H1 (cell line): Measurements from ENCODE around the gene SPDYC. TPM values are rescaled to one million over a fixed set of nuclear protein-coding genes. Genes with fewer than 3 reads are reported as not detected.

ENCODE experiments used
- CTCF ChIA-PET: fragments of 300-600 bp; sonication (Branson Sonifier 250); formaldehyde crosslinking; loops from one replicate; lab custom pipeline; 2021; ENCODE audit not compliant: partially characterized antibody; lab: Charles Lee
- POLR2A ChIA-PET: fragments of 300-600 bp; sonication (Branson Sonifier 250); formaldehyde crosslinking; loops from one replicate; lab custom pipeline; 2021; ENCODE audit warnings: inconsistent platforms; ENCODE audit not compliant: partially characterized antibody; lab: Charles Lee
- DNase-seq, 2 experiments: peaks; one replicate each; pipeline versions ENCODE4 v3.0.0 to v3.0.0-alpha.2; 2010 to 2022; ENCODE audit warnings: low spot score in 2 of 2, low read depth in 1 of 2, mixed read lengths in 1 of 2
- FAIRE-seq: peaks from 2 replicates; lab custom pipeline; 2011; peaks lifted over from hg19 to GRCh38; lab: Jason Lieb, UNC
- H2AFZ ChIP-seq: 2 replicates; pipeline ENCODE4 v1.8.1; 2012; ENCODE audit warnings: low read length, inconsistent platforms
- H2AK5ac ChIP-seq: 2 replicates; pipeline ENCODE4 v1.6.1; 2013; ENCODE audit warnings: low read depth, low read length
- H2BK120ac ChIP-seq: replicated peaks from 2 replicates; pipeline ENCODE3; 2013; ENCODE audit warnings: low read depth, low read length, inconsistent platforms
- H2BK12ac ChIP-seq: 2 replicates; pipeline ENCODE4 v1.6.1; 2013; ENCODE audit warnings: low read depth, low read length
- H2BK15ac ChIP-seq: 2 replicates; pipeline ENCODE4 v1.6.1; 2013; ENCODE audit warnings: low read length
- H2BK20ac ChIP-seq: 2 replicates; pipeline ENCODE4 v1.6.1; 2013; ENCODE audit warnings: low read length
- H2BK5ac ChIP-seq: 2 replicates; pipeline ENCODE4 v1.6.1; 2013; ENCODE audit warnings: low read depth, low read length
- H3K14ac ChIP-seq: 2 replicates; pipeline ENCODE4 v1.6.1; 2013; ENCODE audit warnings: inconsistent platforms; ENCODE audit not compliant: insufficient read length
- H3K18ac ChIP-seq: 2 replicates; pipeline ENCODE4 v1.6.1; 2013; ENCODE audit warnings: low read length; ENCODE audit errors: extremely low read depth
- H3K23ac ChIP-seq: 2 replicates; pipeline ENCODE4 v1.6.1; 2013; ENCODE audit warnings: inconsistent platforms; ENCODE audit not compliant: insufficient read length
- H3K23me2 ChIP-seq: 2 replicates; pipeline ENCODE4 v1.6.1; 2013; ENCODE audit warnings: low read depth, low read length
- H3K27ac ChIP-seq: 2 replicates; pipeline ENCODE4 v1.6.1; 2011; ENCODE audit warnings: low read depth, low read length, inconsistent platforms
- H3K27me3 ChIP-seq, 4 experiments: replicated peaks in 1 of 4; 1 replicate in 1 of 4; 2 replicates in 3 of 4; pipeline versions ENCODE4 v1.6.1 to v1.8.1; 2011 to 2013; ENCODE audit warnings: low read length in 3 of 4, mild to moderate bottlenecking in 3 of 4, inconsistent platforms in 2 of 4, mixed read lengths in 2 of 4, moderate library complexity in 1 of 4; ENCODE audit not compliant: control insufficient read depth in 3 of 4, insufficient read depth in 3 of 4; ENCODE audit errors: extremely low read depth in 1 of 4
- H3K36me3 ChIP-seq, 4 experiments: 2 replicates each; pipeline versions ENCODE4 v1.6.1 to v1.8.1; 2011 to 2013; ENCODE audit warnings: mild to moderate bottlenecking in 4 of 4, low read length in 3 of 4, moderate library complexity in 2 of 4, control low read depth in 1 of 4, inconsistent platforms in 1 of 4; ENCODE audit not compliant: insufficient read depth in 4 of 4, control insufficient read depth in 2 of 4
- H3K4ac ChIP-seq: replicated peaks from 2 replicates; pipeline ENCODE3; 2013; ENCODE audit warnings: low read length, low read depth, mixed read lengths, inconsistent platforms; ENCODE audit not compliant: insufficient read length
- H3K4me1 ChIP-seq, 4 experiments: replicated peaks in 1 of 4; 1 replicate in 1 of 4; 2 replicates in 3 of 4; pipeline versions ENCODE4 v1.6.1 to v1.8.1; 2011 to 2013; ENCODE audit warnings: low read length in 3 of 4, inconsistent platforms in 2 of 4, mixed read lengths in 1 of 4; ENCODE audit not compliant: insufficient read depth in 4 of 4, control insufficient read depth in 3 of 4
- H3K4me2 ChIP-seq, 2 experiments: 2 replicates each; pipeline versions ENCODE4 v1.6.1 to v1.8.1; 2011 to 2013; ENCODE audit warnings: low read depth in 2 of 2, low read length in 2 of 2, control low read depth in 1 of 2, inconsistent platforms in 1 of 2, mild to moderate bottlenecking in 1 of 2; ENCODE audit not compliant: insufficient read depth in 1 of 2
- H3K4me3 ChIP-seq, 4 experiments: fragments of 200-600, 300-600 bp in 1 of 4; sonication (generic), shearing (Covaris generic), sonication (Bioruptor Twin) in 1 of 4; 2 replicates each; pipeline versions ENCODE4 v1.5.1 to v1.8.1; 2011 to 2016; ENCODE audit warnings: low read length in 4 of 4, low read depth in 3 of 4, control low read depth in 2 of 4, inconsistent platforms in 2 of 4, mild to moderate bottlenecking in 2 of 4, mixed read lengths in 1 of 4, moderate library complexity in 1 of 4; ENCODE audit not compliant: insufficient read depth in 2 of 4; ENCODE audit errors: extremely low read depth in 1 of 4
- H3K56ac ChIP-seq: replicated peaks from 2 replicates; pipeline ENCODE3; 2013; ENCODE audit warnings: low read depth, mild to moderate bottlenecking, mixed read lengths, low read length, inconsistent platforms; ENCODE audit not compliant: insufficient read length
- H3K79me1 ChIP-seq: 2 replicates; pipeline ENCODE4 v1.6.1; 2013; ENCODE audit warnings: low read depth, low read length, control low read depth
- H3K79me2 ChIP-seq, 2 experiments: 2 replicates each; pipeline versions ENCODE4 v1.6.1 to v1.8.1; 2012 to 2013; ENCODE audit warnings: low read length in 2 of 2, mild to moderate bottlenecking in 2 of 2, inconsistent platforms in 1 of 2; ENCODE audit not compliant: insufficient read depth in 2 of 2, control insufficient read depth in 1 of 2
- H3K9ac ChIP-seq, 4 experiments: replicated peaks in 1 of 4; 1 replicate in 1 of 4; 2 replicates in 3 of 4; pipeline versions ENCODE4 v1.6.1 to v1.8.1; 2011 to 2013; ENCODE audit warnings: low read depth in 3 of 4, low read length in 3 of 4, control low read depth in 2 of 4, mild to moderate bottlenecking in 2 of 4, moderate library complexity in 2 of 4, inconsistent platforms in 1 of 4; ENCODE audit errors: extremely low read depth in 1 of 4
- H3K9me3 ChIP-seq, 2 experiments: 2 replicates each; pipeline versions ENCODE4 v1.6.1 to v1.8.1; 2012 to 2013; ENCODE audit warnings: mild to moderate bottlenecking in 2 of 2, moderate library complexity in 2 of 2, control low read depth in 1 of 2, inconsistent platforms in 1 of 2, low read depth in 1 of 2, low read length in 1 of 2, mixed read lengths in 1 of 2; ENCODE audit not compliant: insufficient read depth in 2 of 2
- H4K20me1 ChIP-seq, 2 experiments: replicated peaks in 1 of 2; 2 replicates each; pipeline versions ENCODE3 to v1.8.1; 2011 to 2013; ENCODE audit warnings: inconsistent platforms in 2 of 2, low read length in 2 of 2, mild to moderate bottlenecking in 1 of 2; ENCODE audit not compliant: insufficient read depth in 2 of 2, control insufficient read depth in 1 of 2
- H4K5ac ChIP-seq: 2 replicates; pipeline ENCODE4 v1.6.1; 2013; ENCODE audit warnings: low read length, low read depth, mixed read lengths, inconsistent platforms; ENCODE audit not compliant: insufficient read length
- H4K8ac ChIP-seq: 2 replicates; pipeline ENCODE4 v1.8.0; 2013; ENCODE audit warnings: mild to moderate bottlenecking, moderate library complexity, low read length, inconsistent platforms; ENCODE audit not compliant: insufficient read depth; ENCODE audit errors: extremely low read depth
- H4K91ac ChIP-seq: replicated peaks from 2 replicates; pipeline ENCODE3; 2013; ENCODE audit warnings: low read length, mixed read lengths, inconsistent platforms; ENCODE audit not compliant: insufficient read length
- BCL11A ChIP-seq, 2 experiments: IDR thresholded peaks; one replicate each; pipeline ENCODE4 v1.6.1; 2011; ENCODE audit warnings: low read depth in 2 of 2, low read length in 2 of 2, mild to moderate bottlenecking in 2 of 2
- SP1 ChIP-seq: IDR thresholded peaks from 2 replicates; pipeline ENCODE4 v1.6.1; 2011; ENCODE audit warnings: low read depth, low read length
- WGBS, 2 experiments: shearing (Covaris generic) in 1 of 2; methylation state at CpG; one replicate each; pipeline versions ENCODE4 v1.1.6 to v1.1.7; 2013 to 2015; ENCODE audit warnings: low lambda C conversion rate in 2 of 2, mixed read lengths in 2 of 2, inconsistent platforms in 1 of 2, low coverage in 1 of 2, missing lambda C conversion rate in 1 of 2; ENCODE audit not compliant: insufficient replicate concordance in 2 of 2, insufficient coverage in 1 of 2, insufficient read length in 1 of 2; ENCODE audit errors: extremely low coverage in 1 of 2, missing lambda C conversion rate in 1 of 2; 5-methylcytosine and 5-hydroxymethylcytosine counted together
- polyA plus RNA-seq, 7 experiments: library from polyadenylated mRNA; depleted of rRNA in 3 of 7; stranded (reverse) in 5 of 7; unstranded in 2 of 7; fragments of >200 nt in 5 of 7; fragments of 200-250 nt in 2 of 7; gene quantifications; 1 replicate in 5 of 7; 2 replicates in 1 of 7; 4 replicates in 1 of 7; pipeline versions ENCODE4 v1.2.1 to v1.2.3, GENCODE V29; 2011 to 2013; ENCODE audit warnings: missing spikeins in 2 of 7, mixed read lengths in 2 of 7
- total RNA-seq: library from RNA; stranded (reverse); fragmentation: NEBNext Ultra II Directional; extraction: Animal tissue kit (Norgen Biotek cat#: 25700); gene quantifications from 2 replicates; pipeline ENCODE4 v1.2.1, GENCODE V29; 2021
- TF ChIP-seq, protein P1 (sequence below), 3 experiments: IDR thresholded peaks; 1 replicate in 2 of 3; 2 replicates in 1 of 3; pipeline versions ENCODE4 v1.5.1 to v1.6.1; 2011; ENCODE audit warnings: low read length in 3 of 3, mild to moderate bottlenecking in 3 of 3, inconsistent platforms in 2 of 3, low read depth in 1 of 3, moderate library complexity in 1 of 3; ENCODE audit not compliant: insufficient read depth in 1 of 3; ENCODE audit errors: control extremely low read depth in 1 of 3

Gene SPDYC
- total and polyA plus RNA-seq, 2 of the 8 experiments (the other 6 are each of a cell fraction or from before 2014, with no cell fraction given): 0.15 TPM; not detected in 1

DNA sequence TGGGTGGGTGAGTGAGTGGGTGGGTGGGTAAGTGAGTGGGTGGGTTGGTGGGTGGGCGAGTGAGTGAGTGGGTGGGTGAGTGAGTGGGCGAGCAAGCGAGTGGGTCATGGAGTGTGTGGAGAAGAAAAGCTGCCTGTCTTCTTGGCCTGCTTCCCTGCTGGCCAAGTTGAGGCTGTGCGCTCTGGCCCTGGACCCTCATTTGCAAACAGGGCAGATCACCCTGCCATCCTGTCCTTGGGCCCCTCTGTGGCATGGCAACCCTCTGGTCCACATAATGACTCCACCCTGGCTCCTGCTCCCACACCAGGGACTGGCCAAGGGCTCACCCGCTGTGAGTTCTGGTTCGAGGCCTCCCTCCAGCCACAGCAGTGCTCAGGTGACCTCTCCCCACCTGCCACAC, 46.8 kb downstream of the SPDYC start:
- DNase-seq: no peak
- H2BK15ac ChIP-seq: peak overlapping the region; percentile 95; the same call in 1 of the 2 replicates
- H3K79me2 ChIP-seq: peaks cover 0 to 15% of the 10 kb centered on the region in 2 experiments; a peak in 1 of 4 replicates
- H3K36me3 ChIP-seq: peaks cover 0 to under 1% (median 0%) of the 10 kb centered on the region in 4 experiments; a peak in 1 of 8 replicates
- H3K18ac ChIP-seq: peak overlapping the region; percentile 32
- 91% methylated on average over 3 of the region's 6 CpGs; no CpG with 5 or more reads in 1 of the 2 experiments for WGBS, 2 experiments
- peaks cover 0 to 3% of the 10 kb centered on the region in 2 experiments for H4K20me1 ChIP-seq
- H3K14ac ChIP-seq: no peak overlapping the region
- no peaks in the 10 kb centered on the region for H3K9me3 ChIP-seq
- no peak overlapping the region for H3K9ac ChIP-seq
- ChIA-PET POLR2A (interaction anchor here (0.6 to 18.1 kb wide), 6 partner anchors 8 to 45 kb away, joined by 3 to 324 read pairs (median 4); partner anchors contain the start of gene POLA2), CTCF (interaction anchor here (0.5 to 15.4 kb wide), 4 partner anchors 9 to 34 kb away, joined by 3 to 258 read pairs (median 102); no protein-coding TSS in a partner anchor)
- H4K91ac ChIP-seq: no peak overlapping the region
- FAIRE-seq: no peak
- no peak overlapping the region for H2AFZ ChIP-seq
- no peak overlapping the region for H3K27ac ChIP-seq
- peaks cover 5 to 29% (median 23%) of the 10 kb centered on the region in 4 experiments for H3K4me1 ChIP-seq
- H3K23me2 ChIP-seq: peaks cover 11% of the 10 kb centered on the region; the same call in 1 of the 2 replicates
- 0 out of 2 replicates have a peak overlapping the region, but pooled peaks have one; percentile 35 for H2BK5ac ChIP-seq
- peaks cover 4% of the 10 kb centered on the region for H3K79me1 ChIP-seq
- H2BK120ac ChIP-seq: no peak overlapping the region
- peak overlapping the region; percentile 39; the same call in 1 of the 2 replicates for H2BK12ac ChIP-seq
- no peak overlapping the region for H3K4ac ChIP-seq
- no peak overlapping the region for H4K5ac ChIP-seq
- no peaks in the 10 kb centered on the region for H3K27me3 ChIP-seq
- H2BK20ac ChIP-seq: no peak overlapping the region
- TF ChIP-seq, protein P1, sequence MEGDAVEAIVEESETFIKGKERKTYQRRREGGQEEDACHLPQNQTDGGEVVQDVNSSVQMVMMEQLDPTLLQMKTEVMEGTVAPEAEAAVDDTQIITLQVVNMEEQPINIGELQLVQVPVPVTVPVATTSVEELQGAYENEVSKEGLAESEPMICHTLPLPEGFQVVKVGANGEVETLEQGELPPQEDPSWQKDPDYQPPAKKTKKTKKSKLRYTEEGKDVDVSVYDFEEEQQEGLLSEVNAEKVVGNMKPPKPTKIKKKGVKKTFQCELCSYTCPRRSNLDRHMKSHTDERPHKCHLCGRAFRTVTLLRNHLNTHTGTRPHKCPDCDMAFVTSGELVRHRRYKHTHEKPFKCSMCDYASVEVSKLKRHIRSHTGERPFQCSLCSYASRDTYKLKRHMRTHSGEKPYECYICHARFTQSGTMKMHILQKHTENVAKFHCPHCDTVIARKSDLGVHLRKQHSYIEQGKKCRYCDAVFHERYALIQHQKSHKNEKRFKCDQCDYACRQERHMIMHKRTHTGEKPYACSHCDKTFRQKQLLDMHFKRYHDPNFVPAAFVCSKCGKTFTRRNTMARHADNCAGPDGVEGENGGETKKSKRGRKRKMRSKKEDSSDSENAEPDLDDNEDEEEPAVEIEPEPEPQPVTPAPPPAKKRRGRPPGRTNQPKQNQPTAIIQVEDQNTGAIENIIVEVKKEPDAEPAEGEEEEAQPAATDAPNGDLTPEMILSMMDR (IDR thresholded peaks at IDR 0.05; ENCODE audit: control extremely low read depth in 1 of 3, insufficient read depth in 1 of 3, low read depth in 1 of 3, low read length in 3 of 3): peak in 2 of 3 experiments; percentile 38 to 41; a peak in 2 of 4 replicates
- TF ChIP-seq BCL11A (IDR thresholded peaks at IDR 0.05; ENCODE audit: low read depth in 2 of 2, low read length in 2 of 2): no peak
- no peak for TF ChIP-seq SP1
- no peak overlapping the region for H3K4me3 ChIP-seq
- no peak overlapping the region for H3K56ac ChIP-seq
- no peak overlapping the region for H3K23ac ChIP-seq
- peak overlapping the region; percentile 82; the same call in 1 of the 2 replicates for H2AK5ac ChIP-seq
- 0 out of 4 replicates have a peak overlapping the region, but pooled peaks of 1 of the 2 experiments have one; percentile 14 for H3K4me2 ChIP-seq
- no peak overlapping the region; the same call in 1 of the 2 replicates for H4K8ac ChIP-seq
